Kidney (tissue), 14 donors: ENCODE results near the gene PIAS2. TPM values are rescaled to one million over a fixed set of nuclear protein-coding genes. Genes with fewer than 3 reads are reported as not detected.
A peak's percentile ranks its signal among the peaks of the same experiment; 100 is the strongest.

Experiments
- DNase-seq, 5 donors: peaks; one replicate each; pipeline ENCODE4 v3.0.0-alpha.2; 2013 to 2020
- FAIRE-seq: peaks from 2 replicates; lab custom pipeline; 2012; peaks lifted over from hg19 to GRCh38; lab: Jason Lieb, UNC
- H3K27ac ChIP-seq, 2 donors: one replicate each; pipeline ENCODE4 v1.7.0; 2013; ENCODE audit warnings: low read depth in 2 of 2, low read length in 2 of 2, inconsistent platforms in 1 of 2
- H3K27me3 ChIP-seq: one replicate; pipeline ENCODE4 v1.7.1; 2013; ENCODE audit warnings: low read length, inconsistent platforms; ENCODE audit not compliant: control insufficient read depth, insufficient read depth
- H3K36me3 ChIP-seq, 3 donors: one replicate each; pipeline versions ENCODE4 v1.7.0 to v1.7.1; 2013; ENCODE audit warnings: low read length in 3 of 3, control low read depth in 1 of 3, inconsistent platforms in 1 of 3; ENCODE audit not compliant: insufficient read depth in 3 of 3, control insufficient read depth in 2 of 3
- H3K4me1 ChIP-seq, 3 donors: one replicate each; pipeline versions ENCODE4 v1.7.0 to v1.7.1; 2013; ENCODE audit warnings: low read length in 3 of 3, inconsistent platforms in 1 of 3, low read depth in 1 of 3; ENCODE audit not compliant: control insufficient read depth in 2 of 3, insufficient read depth in 2 of 3
- H3K4me3 ChIP-seq, 3 donors: one replicate each; pipeline versions ENCODE4 v1.7.0 to v1.8.1; 2013; ENCODE audit warnings: low read length in 3 of 3, control low read depth in 1 of 3, inconsistent platforms in 1 of 3
- H3K9ac ChIP-seq, 3 donors: one replicate each; pipeline versions ENCODE4 v1.7.0 to v1.7.1; 2013; ENCODE audit warnings: low read length in 3 of 3, control low read depth in 1 of 3, inconsistent platforms in 1 of 3
- H3K9me3 ChIP-seq, 3 donors: one replicate each; pipeline versions ENCODE4 v1.7.0 to v1.7.1; 2013; ENCODE audit warnings: low read length in 3 of 3, control low read depth in 1 of 3, inconsistent platforms in 1 of 3; ENCODE audit not compliant: control insufficient read depth in 2 of 3, insufficient read depth in 1 of 3
- intact Hi-C: fragments of 100-400 bp; cut with DNase I; formaldehyde crosslinking; loops from one replicate; pipeline ENCODE4 v1.11.1; 2022
- polyA plus RNA-seq: library from polyadenylated mRNA; stranded (reverse); fragments of 350-450 nt; fragmentation: Illumina TruSeq; extraction: RNeasy Lipid Tissue Mini Kit (QIAGEN cat#74804); gene quantifications from one replicate; pipeline ENCODE4 v1.2.3, GENCODE V29; 2014; ENCODE audit warnings: low read depth, low replicate concordance; ENCODE audit not compliant: insufficient read depth
- total RNA-seq: library from RNA; stranded (reverse); fragmentation: NEBNext Ultra II Directional; extraction: Animal tissue kit (Norgen Biotek cat#: 25700); gene quantifications from one replicate; pipeline ENCODE4 v1.2.1, GENCODE V29; 2021
- TF ChIP-seq, protein P1 (sequence below): IDR thresholded peaks from 3 replicates; pipeline ENCODE4 v1.5.1; 2012; ENCODE audit warnings: mild to moderate bottlenecking, moderate library complexity, borderline replicate concordance; ENCODE audit not compliant: insufficient read depth; ENCODE audit errors: extremely low read depth
- donor health status: control.
- donor health status: control.
- donor health status: control.
- donor health status: control.
- donor health status: control.
- donor health status: DM: yes; HTN: yes; CAD: no.
- donor health status: Normal renal cell carcinoma (clear cell type).

The PIAS2 gene
- total and polyA plus RNA-seq, 2 donors from 2014 or later, result 9.9 to 41.2 TPM

DNA sequence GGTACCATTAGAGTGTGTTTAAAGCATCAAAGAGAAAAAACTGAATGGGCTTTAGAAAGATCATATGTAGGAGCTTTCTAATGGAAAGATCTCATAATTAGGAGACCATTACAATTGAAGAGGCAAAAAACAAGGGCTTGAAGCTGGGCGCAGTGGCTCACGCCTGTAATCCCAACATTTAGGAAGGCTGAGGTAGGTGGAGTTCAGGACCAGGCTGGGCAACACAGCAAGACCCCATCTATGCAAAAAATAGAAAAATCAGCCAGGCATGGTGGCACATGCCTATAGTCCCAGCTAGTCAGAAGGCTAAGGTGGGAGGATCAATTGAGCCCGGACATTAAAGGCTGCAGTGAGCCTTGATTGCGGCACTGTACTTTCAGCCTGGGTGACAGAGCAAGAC is 59.0 kb downstream of the PIAS2 start:
- Histone ChIP-seq H3K27ac (no peak overlapping the region), H3K4me1 (no peaks in the 10 kb centered on the region), H3K36me3 (peaks cover 0 to 2% (median 2%) of the 10 kb centered on the region in 3 donors), H3K4me3 (no peak overlapping the region), H3K9ac (no peak overlapping the region), H3K27me3 (no peaks in the 10 kb centered on the region), H3K9me3 (no peaks in the 10 kb centered on the region)
- intact Hi-C loops, result no loop called here
- TF ChIP-seq, protein P1, sequence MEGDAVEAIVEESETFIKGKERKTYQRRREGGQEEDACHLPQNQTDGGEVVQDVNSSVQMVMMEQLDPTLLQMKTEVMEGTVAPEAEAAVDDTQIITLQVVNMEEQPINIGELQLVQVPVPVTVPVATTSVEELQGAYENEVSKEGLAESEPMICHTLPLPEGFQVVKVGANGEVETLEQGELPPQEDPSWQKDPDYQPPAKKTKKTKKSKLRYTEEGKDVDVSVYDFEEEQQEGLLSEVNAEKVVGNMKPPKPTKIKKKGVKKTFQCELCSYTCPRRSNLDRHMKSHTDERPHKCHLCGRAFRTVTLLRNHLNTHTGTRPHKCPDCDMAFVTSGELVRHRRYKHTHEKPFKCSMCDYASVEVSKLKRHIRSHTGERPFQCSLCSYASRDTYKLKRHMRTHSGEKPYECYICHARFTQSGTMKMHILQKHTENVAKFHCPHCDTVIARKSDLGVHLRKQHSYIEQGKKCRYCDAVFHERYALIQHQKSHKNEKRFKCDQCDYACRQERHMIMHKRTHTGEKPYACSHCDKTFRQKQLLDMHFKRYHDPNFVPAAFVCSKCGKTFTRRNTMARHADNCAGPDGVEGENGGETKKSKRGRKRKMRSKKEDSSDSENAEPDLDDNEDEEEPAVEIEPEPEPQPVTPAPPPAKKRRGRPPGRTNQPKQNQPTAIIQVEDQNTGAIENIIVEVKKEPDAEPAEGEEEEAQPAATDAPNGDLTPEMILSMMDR, result no peak
- FAIRE-seq, result no peak
- no peak for DNase-seq

DNA sequence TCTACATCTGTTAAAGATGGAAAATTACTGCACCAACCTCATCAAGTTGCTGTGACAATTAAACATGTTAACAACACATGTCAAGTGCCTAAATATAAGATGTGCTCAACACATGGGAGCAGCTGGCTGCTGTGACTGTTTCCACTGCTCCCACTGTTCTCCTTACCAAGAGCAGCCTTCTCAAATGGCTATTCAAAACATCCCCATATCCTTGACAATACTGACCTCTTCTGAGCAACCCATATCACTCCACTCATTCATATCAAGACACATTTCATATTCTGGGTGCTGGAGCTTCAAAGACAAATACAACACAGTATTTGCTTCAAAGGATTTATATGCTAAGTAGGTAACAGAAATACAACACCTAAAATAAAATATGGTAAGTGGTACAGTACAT is 60.3 kb downstream of the PIAS2 start:
- FAIRE-seq, result no peak

DNA sequence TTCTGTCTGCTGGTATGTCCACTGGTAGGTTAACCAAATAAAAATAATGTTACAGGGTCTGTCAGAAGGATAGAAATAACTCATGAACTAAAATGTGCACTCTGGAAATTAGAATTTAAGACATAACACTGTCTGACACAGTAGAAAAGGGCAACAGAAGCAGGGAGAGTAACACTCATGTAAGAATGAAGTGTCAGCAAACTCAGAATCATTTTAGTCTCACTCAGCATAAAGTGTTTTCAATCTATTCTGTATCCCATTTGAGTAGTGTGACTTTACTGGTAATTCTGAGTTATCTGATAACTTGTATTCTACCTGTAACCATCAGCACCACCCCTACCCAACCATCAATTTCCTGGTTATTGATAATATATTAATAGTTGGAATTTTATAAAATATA is 68.3 kb downstream of the PIAS2 start:
- TF ChIP-seq, protein P1, result no peak
- no peak overlapping the region for H3K4me3 ChIP-seq
- intact Hi-C loops, result no loop called here
- no peak for FAIRE-seq
- H3K27ac ChIP-seq, result no peak overlapping the region
- DNase-seq, result no peak
- no peak overlapping the region for H3K9ac ChIP-seq
- H3K4me1 ChIP-seq, result peaks cover 0 to 4% (median 0%) of the 10 kb centered on the region in 3 donors
- H3K36me3 ChIP-seq, result no peaks in the 10 kb centered on the region
- H3K27me3 ChIP-seq, result no peaks in the 10 kb centered on the region
- H3K9me3 ChIP-seq, result no peaks in the 10 kb centered on the region

More for the DNA sequence above, 60.3 kb downstream of the PIAS2 start:
- Histone ChIP-seq H3K27me3 (no peaks in the 10 kb centered on the region), H3K9ac (no peak overlapping the region), H3K27ac (no peak overlapping the region), H3K4me3 (no peak overlapping the region), H3K4me1 (no peaks in the 10 kb centered on the region), H3K9me3 (no peaks in the 10 kb centered on the region), H3K36me3 (peaks cover 0 to 2% (median 2%) of the 10 kb centered on the region in 3 donors)
- TF ChIP-seq, protein P1, result no peak
- peak in 2 of 5 donors; percentile 45 to 60 for DNase-seq
- intact Hi-C loops, result no loop called here

DNA sequence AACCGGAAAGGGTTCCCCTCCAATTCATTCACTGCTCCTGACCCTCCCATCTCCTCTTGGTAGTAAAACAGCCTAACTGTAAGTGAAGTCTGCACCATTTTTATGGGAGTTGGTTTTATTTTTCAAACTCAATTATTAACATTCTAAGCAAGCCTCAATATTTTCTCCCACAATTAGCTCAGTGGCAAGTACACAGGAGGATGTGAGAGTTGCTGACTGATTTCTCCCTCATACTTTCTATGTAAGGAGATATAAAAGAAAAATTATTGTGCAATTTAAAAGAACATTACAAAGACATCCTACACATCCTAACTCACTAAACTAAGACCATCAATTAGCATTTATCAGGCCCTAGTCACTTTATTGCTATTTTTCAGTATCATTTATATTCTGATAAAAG is 73.9 kb downstream of the PIAS2 start:
- peaks cover 0 to 4% (median 0%) of the 10 kb centered on the region in 3 donors for H3K4me1 ChIP-seq
- H3K36me3 ChIP-seq, result no peaks in the 10 kb centered on the region
- H3K27me3 ChIP-seq, result no peaks in the 10 kb centered on the region
- TF ChIP-seq, protein P1, result no peak
- H3K4me3 ChIP-seq, result no peak overlapping the region
- DNase-seq (no peak), FAIRE-seq (no peak)
- H3K27ac ChIP-seq, result no peak overlapping the region
- H3K9me3 ChIP-seq, result no peaks in the 10 kb centered on the region
- intact Hi-C loops, result no loop called here
- H3K9ac ChIP-seq, result no peak overlapping the region
